Measurements from ENCODE around the gene FAM216B. TPM values are rescaled to one million over a fixed set of nuclear protein-coding genes. Genes with fewer than 3 reads are reported as not detected.

The FAM216B gene
- total RNA-seq, 1 experiment from 2014 or later, result not detected

DNA sequence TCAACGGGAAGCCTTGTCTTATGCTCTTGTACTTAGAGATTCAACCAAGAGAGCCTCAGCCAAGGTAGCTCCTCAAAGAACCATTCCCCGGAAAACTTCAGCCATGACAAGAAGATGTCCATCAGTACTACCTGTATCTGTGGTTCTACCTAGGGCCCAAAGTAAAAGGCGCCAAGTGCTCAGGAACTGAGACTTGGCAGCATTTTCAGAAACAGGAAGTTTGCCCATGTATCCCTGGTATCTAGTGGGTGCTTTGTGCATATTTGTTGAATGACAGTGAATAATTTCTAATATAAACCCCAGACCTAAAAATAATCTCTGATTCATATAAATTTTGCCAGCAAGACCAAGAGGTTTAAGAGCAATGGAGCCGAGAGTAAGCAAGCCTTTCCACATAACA, 7.2 kb downstream of the FAM216B start:
- H3K27ac ChIP-seq (ENCODE audit: low read depth, low read length, poor library complexity, severe bottlenecking), result no peak overlapping the region
- TF ChIP-seq, protein P1, sequence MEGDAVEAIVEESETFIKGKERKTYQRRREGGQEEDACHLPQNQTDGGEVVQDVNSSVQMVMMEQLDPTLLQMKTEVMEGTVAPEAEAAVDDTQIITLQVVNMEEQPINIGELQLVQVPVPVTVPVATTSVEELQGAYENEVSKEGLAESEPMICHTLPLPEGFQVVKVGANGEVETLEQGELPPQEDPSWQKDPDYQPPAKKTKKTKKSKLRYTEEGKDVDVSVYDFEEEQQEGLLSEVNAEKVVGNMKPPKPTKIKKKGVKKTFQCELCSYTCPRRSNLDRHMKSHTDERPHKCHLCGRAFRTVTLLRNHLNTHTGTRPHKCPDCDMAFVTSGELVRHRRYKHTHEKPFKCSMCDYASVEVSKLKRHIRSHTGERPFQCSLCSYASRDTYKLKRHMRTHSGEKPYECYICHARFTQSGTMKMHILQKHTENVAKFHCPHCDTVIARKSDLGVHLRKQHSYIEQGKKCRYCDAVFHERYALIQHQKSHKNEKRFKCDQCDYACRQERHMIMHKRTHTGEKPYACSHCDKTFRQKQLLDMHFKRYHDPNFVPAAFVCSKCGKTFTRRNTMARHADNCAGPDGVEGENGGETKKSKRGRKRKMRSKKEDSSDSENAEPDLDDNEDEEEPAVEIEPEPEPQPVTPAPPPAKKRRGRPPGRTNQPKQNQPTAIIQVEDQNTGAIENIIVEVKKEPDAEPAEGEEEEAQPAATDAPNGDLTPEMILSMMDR (conservative IDR thresholded peaks at IDR 0.05; ENCODE audit: low read depth, low read length), result no peak
- no peak for TF ChIP-seq EZH2 (IDR thresholded peaks at IDR 0.05; ENCODE audit: borderline replicate concordance, low read depth, low read length, poor library complexity, severe bottlenecking)
- ChIA-PET CTCF (no interaction called here), POLR2A (ENCODE audit: low non-redundant PET) (interaction anchor here (0.6 kb wide), 1 partner anchor 274 kb away, joined by 3 read pairs; no protein-coding TSS in a partner anchor)
- no peaks in the 10 kb centered on the region for H3K27me3 ChIP-seq (replicated peaks; ENCODE audit: insufficient read depth, low read depth, low read length, poor library complexity)
- H3K9me3 ChIP-seq (ENCODE audit: low read depth, low read length, poor library complexity, severe bottlenecking), result no peaks in the 10 kb centered on the region
- intact Hi-C loops (cut with micrococcal nuclease; ENCODE audit: unreplicated experiment), result no loop called here
- no peak for DNase-seq (ENCODE audit: low spot score)
- no peaks in the 10 kb centered on the region for H3K4me1 ChIP-seq (ENCODE audit: insufficient read depth, low read length, poor library complexity, severe bottlenecking)
- BruUV-seq (replicated peaks), result no TSS peak
- H3K4me3 ChIP-seq (ENCODE audit: low read depth, low read length, poor library complexity, severe bottlenecking), result no peak overlapping the region
- H3K36me3 ChIP-seq (ENCODE audit: insufficient read depth, low read length, poor library complexity, severe bottlenecking), result no peaks in the 10 kb centered on the region

DNA sequence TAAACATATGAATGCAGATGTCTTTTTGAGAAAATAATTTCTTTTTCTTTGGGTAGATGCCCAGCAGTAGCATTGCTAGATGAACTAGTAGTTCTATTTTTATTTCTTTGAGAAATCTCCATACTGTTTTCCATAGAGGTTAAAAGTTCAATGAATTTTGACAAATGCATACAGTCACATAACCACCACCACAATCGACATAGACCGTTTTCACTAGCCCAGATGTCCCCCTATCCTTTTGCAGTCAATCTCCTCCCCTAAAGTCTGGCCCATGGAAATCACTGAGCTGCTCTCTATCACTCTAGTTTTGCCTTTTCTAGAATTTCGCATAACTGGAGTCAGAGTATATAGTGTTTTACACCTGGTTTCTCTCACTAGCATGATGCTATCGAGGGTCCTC, 10.8 kb downstream of the FAM216B start:
- no peaks in the 10 kb centered on the region for H3K27me3 ChIP-seq (replicated peaks; ENCODE audit: insufficient read depth, low read depth, low read length, poor library complexity)
- H3K4me1 ChIP-seq (ENCODE audit: insufficient read depth, low read length, poor library complexity, severe bottlenecking), result no peaks in the 10 kb centered on the region
- ChIA-PET CTCF (no interaction called here), POLR2A (ENCODE audit: low non-redundant PET) (no interaction called here)
- DNase-seq (ENCODE audit: low spot score), result no peak
- no peaks in the 10 kb centered on the region for H3K9me3 ChIP-seq (ENCODE audit: low read depth, low read length, poor library complexity, severe bottlenecking)
- no TSS peak for BruUV-seq (replicated peaks)
- H3K27ac ChIP-seq (ENCODE audit: low read depth, low read length, poor library complexity, severe bottlenecking), result no peak overlapping the region
- intact Hi-C loops (cut with micrococcal nuclease; ENCODE audit: unreplicated experiment), result no loop called here
- TF ChIP-seq EZH2 (IDR thresholded peaks at IDR 0.05; ENCODE audit: borderline replicate concordance, low read depth, low read length, poor library complexity, severe bottlenecking), result no peak
- TF ChIP-seq, protein P1 (conservative IDR thresholded peaks at IDR 0.05; ENCODE audit: low read depth, low read length), result no peak
- H3K4me3 ChIP-seq (ENCODE audit: low read depth, low read length, poor library complexity, severe bottlenecking), result no peak overlapping the region
- H3K36me3 ChIP-seq (ENCODE audit: insufficient read depth, low read length, poor library complexity, severe bottlenecking), result no peaks in the 10 kb centered on the region

DNA sequence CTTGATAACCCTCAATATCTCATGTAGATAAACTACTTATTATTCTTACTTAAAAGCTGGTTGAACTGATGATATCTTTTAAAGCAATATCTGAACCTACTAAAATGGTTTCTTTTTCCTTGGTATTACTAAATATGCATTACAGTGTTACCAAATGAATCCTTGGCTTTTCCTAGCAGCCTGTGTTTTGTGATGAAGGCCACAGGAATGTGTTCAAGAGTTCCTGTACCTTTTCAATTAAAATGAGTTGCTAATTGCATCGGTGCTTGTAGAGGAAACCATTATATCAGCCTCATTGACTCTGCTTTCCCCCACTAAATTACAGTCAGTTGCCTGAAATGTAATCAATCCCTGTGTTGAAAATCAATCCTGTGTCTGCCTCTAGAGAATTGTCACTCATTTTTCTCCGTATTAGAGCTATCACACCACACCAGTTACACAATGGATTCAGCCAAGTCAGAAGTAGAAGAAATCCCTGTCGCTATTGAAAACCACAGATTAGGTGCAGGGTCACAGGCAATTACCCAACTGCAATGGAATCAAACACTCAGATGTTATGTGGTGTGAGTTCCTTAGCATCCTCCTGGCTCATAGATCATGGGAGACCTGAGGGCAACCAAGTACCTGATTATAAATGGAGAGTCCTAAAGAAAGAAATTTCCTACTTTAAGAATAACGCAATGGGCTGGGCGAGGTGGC, 13.3 kb downstream of the FAM216B start:
- no peaks in the 10 kb centered on the region for H3K9me3 ChIP-seq (ENCODE audit: low read depth, low read length, poor library complexity, severe bottlenecking)
- no peak for DNase-seq (ENCODE audit: low spot score)
- no peaks in the 10 kb centered on the region for H3K36me3 ChIP-seq (ENCODE audit: insufficient read depth, low read length, poor library complexity, severe bottlenecking)
- H3K27me3 ChIP-seq (replicated peaks; ENCODE audit: insufficient read depth, low read depth, low read length, poor library complexity), result no peaks in the 10 kb centered on the region
- intact Hi-C loops (cut with micrococcal nuclease; ENCODE audit: unreplicated experiment), result no loop called here
- POLR2A ChIA-PET (ENCODE audit: low non-redundant PET), result no interaction called here
- CTCF ChIA-PET, result no interaction called here
- H3K4me1 ChIP-seq (ENCODE audit: insufficient read depth, low read length, poor library complexity, severe bottlenecking), result no peaks in the 10 kb centered on the region
- H3K27ac ChIP-seq (ENCODE audit: low read depth, low read length, poor library complexity, severe bottlenecking), result no peak overlapping the region
- no TSS peak for BruUV-seq (replicated peaks)
- TF ChIP-seq EZH2 (IDR thresholded peaks at IDR 0.05; ENCODE audit: borderline replicate concordance, low read depth, low read length, poor library complexity, severe bottlenecking), result no peak
- TF ChIP-seq, protein P1 (conservative IDR thresholded peaks at IDR 0.05; ENCODE audit: low read depth, low read length), result no peak
- no peak overlapping the region for H3K4me3 ChIP-seq (ENCODE audit: low read depth, low read length, poor library complexity, severe bottlenecking)
